ACC112 (cell line): ENCODE measurements around the gene CHST11.
"Not testable (repeated sequence)": the region's sequence is repeated elsewhere in the genome, so short reads cannot be mapped to it uniquely, and the experiment has no call there.

Source experiments
- H2AFZ ChIP-seq: fragments of 200-600 bp; sonication (generic); one replicate; pipeline ENCODE4 v1.6.0; 2017; ENCODE audit warnings: antibody characterized with exemption, low read length; ENCODE audit not compliant: unreplicated experiment
- H3K27ac ChIP-seq: fragments of 200-600 bp; sonication (generic); 2 replicates; pipeline ENCODE4 v1.5.1; 2014; ENCODE audit warnings: low read depth, mild to moderate bottlenecking, antibody characterized with exemption, low read length, moderate library complexity
- H3K27me3 ChIP-seq: fragments of 200-600 bp; sonication (generic); 2 replicates; pipeline ENCODE4 v1.6.1; 2014; ENCODE audit warnings: mild to moderate bottlenecking, antibody characterized with exemption, low read length, moderate library complexity, mixed read lengths; ENCODE audit not compliant: insufficient read depth
- H3K36me3 ChIP-seq: fragments of 200-600 bp; sonication (generic); 2 replicates; pipeline ENCODE4 v1.6.1; 2016; ENCODE audit warnings: mild to moderate bottlenecking, antibody characterized with exemption, low read length, moderate library complexity, mixed read lengths; ENCODE audit not compliant: insufficient read depth
- H3K4me1 ChIP-seq: fragments of 200-600 bp; sonication (generic); one replicate; pipeline ENCODE4 v1.6.1; 2016; ENCODE audit warnings: low read length, mixed read lengths; ENCODE audit not compliant: insufficient read depth, unreplicated experiment, control insufficient read depth
- H3K4me3 ChIP-seq: fragments of 200-600 bp; sonication (generic); 2 replicates; pipeline ENCODE4 v1.5.1; 2014; ENCODE audit warnings: mild to moderate bottlenecking, low read depth, low read length
- H3K79me2 ChIP-seq: fragments of 200-600 bp; sonication (generic); one replicate; pipeline ENCODE4 v1.6.0; 2016; ENCODE audit warnings: low read length; ENCODE audit not compliant: control insufficient read depth, unreplicated experiment, insufficient read depth

The CHST11 gene

GRCh38 chr12:104544836-104545235 is 88.1 kb downstream of the CHST11 start:
- H3K4me3 ChIP-seq, result no peak overlapping the region
- H3K36me3 ChIP-seq, result no peaks in the 10 kb centered on the region
- H3K4me1 ChIP-seq, result peaks cover 8% of the 10 kb centered on the region
- H3K79me2 ChIP-seq, result peaks cover 2% of the 10 kb centered on the region
- no peak overlapping the region for H3K27ac ChIP-seq
- H3K27me3 ChIP-seq, result no peaks in the 10 kb centered on the region
- H2AFZ ChIP-seq, result no peak overlapping the region

DNA sequence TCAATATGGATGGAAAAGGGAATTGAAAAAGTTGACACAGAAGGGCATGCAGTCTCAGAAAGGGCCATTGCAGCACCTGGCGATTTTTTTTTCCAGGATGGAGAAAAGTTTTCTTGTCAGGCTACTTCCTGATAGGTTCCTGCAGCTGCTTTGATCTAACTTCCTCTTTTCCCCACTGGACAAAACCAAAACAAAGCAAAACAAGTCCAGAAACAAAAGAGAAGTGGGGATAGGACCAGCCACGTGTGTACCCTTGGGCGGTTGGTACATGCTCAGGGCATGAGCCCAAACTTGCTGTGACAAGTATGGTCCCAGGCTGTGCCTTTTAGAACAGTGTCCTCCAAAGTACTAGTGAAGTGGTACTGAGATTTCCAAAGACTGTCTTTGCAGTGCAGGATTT is 89.8 kb downstream of the CHST11 start:
- Histone ChIP-seq H3K27me3 (no peaks in the 10 kb centered on the region), H2AFZ (no peak overlapping the region), H3K27ac (no peak overlapping the region), H3K79me2 (no peaks in the 10 kb centered on the region), H3K4me3 (no peak overlapping the region), H3K36me3 (no peaks in the 10 kb centered on the region), H3K4me1 (peaks cover 5% of the 10 kb centered on the region)

- no peak overlapping the region for H3K4me3 ChIP-seq
- no peaks in the 10 kb centered on the region for H3K79me2 ChIP-seq
- no peaks in the 10 kb centered on the region for H3K27me3 ChIP-seq
- peaks cover 5% of the 10 kb centered on the region for H3K4me1 ChIP-seq
- H3K27ac ChIP-seq, result no peak overlapping the region
- H2AFZ ChIP-seq, result no peak overlapping the region
- no peaks in the 10 kb centered on the region for H3K36me3 ChIP-seq
Observed at GRCh38 chr12:104547235-104547634, 90.5 kb downstream of the CHST11 start.

DNA sequence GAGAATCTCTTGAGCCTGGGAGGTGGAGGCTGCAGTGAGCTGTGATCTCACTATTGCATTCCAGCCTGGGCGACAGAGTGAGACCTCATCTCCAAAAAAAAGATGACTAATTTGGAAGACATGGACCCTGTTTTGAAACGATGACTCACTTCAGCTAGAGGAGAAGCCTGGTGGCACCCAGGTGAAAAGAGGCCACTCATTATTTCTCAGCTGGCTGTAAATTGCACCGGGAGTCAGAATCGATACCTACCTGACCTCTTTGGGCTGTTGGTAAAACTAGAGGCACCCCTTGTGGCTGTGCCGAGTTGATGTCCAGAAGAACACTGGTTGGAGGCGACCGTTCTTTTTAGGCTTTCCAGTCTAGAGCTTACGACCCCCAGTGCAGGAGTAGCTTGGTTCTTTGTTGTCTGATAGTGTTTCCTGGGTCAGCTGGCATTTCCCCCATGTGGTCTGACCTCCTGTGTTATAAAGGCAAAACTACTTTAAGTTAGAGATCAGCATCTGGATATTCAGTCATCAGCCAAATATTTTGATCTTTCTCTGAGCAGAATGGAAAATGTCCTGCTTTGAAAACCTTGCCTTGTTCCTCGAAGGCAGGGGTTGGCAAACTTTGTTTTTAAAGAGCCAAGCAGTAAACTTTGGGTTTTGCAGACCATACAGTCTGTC is 93.2 kb downstream of the CHST11 start:
- no peak overlapping the region for H2AFZ ChIP-seq
- peaks cover 5% of the 10 kb centered on the region for H3K4me1 ChIP-seq
- no peak overlapping the region for H3K27ac ChIP-seq
- no peaks in the 10 kb centered on the region for H3K36me3 ChIP-seq
- H3K4me3 ChIP-seq, result no peak overlapping the region
- H3K79me2 ChIP-seq, result no peaks in the 10 kb centered on the region
- no peaks in the 10 kb centered on the region for H3K27me3 ChIP-seq

DNA sequence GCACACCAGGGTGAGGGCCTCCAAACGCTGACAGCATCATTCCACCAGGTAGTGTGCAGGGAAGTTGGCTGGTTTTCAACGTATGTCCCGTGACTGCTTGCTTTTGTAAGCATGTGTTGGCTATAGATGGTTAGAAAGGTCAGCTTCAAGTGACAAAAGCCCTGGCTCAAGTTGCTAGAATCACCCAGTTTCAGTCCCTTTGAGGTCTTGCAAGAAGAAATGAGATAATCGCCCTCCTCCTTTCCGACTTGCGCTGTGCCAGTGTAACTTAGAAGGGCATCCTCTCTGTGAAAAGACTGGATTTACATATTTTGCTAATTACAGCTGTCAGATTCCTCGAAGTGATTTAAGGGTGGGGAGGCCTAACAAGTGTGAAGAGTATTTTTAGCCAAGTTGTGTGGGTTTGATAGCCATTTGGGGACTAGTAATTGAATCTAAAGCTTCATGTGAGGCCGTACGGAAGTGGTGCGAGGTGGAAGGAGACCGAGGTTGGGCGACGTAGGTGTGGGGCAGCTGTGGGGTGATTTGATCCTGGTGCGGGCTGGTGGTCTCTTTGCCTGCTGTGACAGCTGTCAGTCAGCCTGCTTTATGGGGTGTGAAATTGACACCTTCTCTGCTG is 94.7 kb downstream of the CHST11 start:
- no peaks in the 10 kb centered on the region for H3K36me3 ChIP-seq
- H3K79me2 ChIP-seq, result no peaks in the 10 kb centered on the region
- H2AFZ ChIP-seq, result no peak overlapping the region
- no peak overlapping the region for H3K4me3 ChIP-seq
- peaks cover 5% of the 10 kb centered on the region for H3K4me1 ChIP-seq
- H3K27ac ChIP-seq, result no peak overlapping the region
- no peaks in the 10 kb centered on the region for H3K27me3 ChIP-seq

GRCh38 chr12:104553421-104553820 is 96.7 kb downstream of the CHST11 start:
- Histone ChIP-seq H3K79me2 (no peaks in the 10 kb centered on the region), H3K36me3 (no peaks in the 10 kb centered on the region), H3K27me3 (no peaks in the 10 kb centered on the region), H3K4me3 (no peak overlapping the region), H2AFZ (no peak overlapping the region), H3K4me1 (peaks cover 5% of the 10 kb centered on the region), H3K27ac (no peak overlapping the region)

GRCh38 chr12:104555648-104556047 is 98.9 kb downstream of the CHST11 start:
- no peak overlapping the region for H3K27ac ChIP-seq
- no peaks in the 10 kb centered on the region for H3K4me1 ChIP-seq
- H2AFZ ChIP-seq, result no peak overlapping the region
- no peaks in the 10 kb centered on the region for H3K79me2 ChIP-seq
- no peaks in the 10 kb centered on the region for H3K27me3 ChIP-seq
- no peaks in the 10 kb centered on the region for H3K36me3 ChIP-seq
- H3K4me3 ChIP-seq, result no peak overlapping the region

GRCh38 chr12:104557488-104558195 is 100.9 kb downstream of the CHST11 start:
- Histone ChIP-seq H3K4me1 (no peaks in the 10 kb centered on the region), H3K27me3 (no peaks in the 10 kb centered on the region), H3K36me3 (no peaks in the 10 kb centered on the region), H2AFZ (no peak overlapping the region), H3K4me3 (no peak overlapping the region), H3K27ac (no peak overlapping the region), H3K79me2 (no peaks in the 10 kb centered on the region)

DNA sequence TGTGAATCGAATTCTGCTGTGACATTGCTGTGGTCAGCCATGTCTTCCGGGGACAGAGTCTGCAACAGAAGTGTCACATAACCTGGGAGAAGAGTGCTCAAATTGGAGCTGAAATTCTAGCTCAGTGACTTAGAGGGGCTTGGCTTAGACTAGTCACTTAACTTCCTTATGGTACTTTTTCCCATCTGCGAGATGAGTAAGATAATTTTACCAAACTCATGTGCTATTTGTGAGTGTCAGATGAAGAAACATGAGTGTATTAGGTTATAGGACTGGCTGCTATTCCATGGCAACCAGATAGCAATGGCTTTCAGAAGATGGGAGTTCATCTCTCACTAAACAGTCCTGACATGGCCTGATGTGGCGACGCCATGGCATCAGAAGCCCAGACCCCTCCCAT is 104.1 kb downstream of the CHST11 start:
- no peaks in the 10 kb centered on the region for H3K79me2 ChIP-seq
- no peak overlapping the region for H2AFZ ChIP-seq
- H3K27ac ChIP-seq, result no peak overlapping the region
- no peaks in the 10 kb centered on the region for H3K27me3 ChIP-seq
- no peak overlapping the region for H3K4me3 ChIP-seq
- H3K36me3 ChIP-seq, result no peaks in the 10 kb centered on the region; the same call in 1 of the 2 replicates
- H3K4me1 ChIP-seq, result no peaks in the 10 kb centered on the region

- Histone ChIP-seq H3K27ac (no peak overlapping the region), H3K4me1 (no peaks in the 10 kb centered on the region), H3K27me3 (no peaks in the 10 kb centered on the region), H3K79me2 (no peaks in the 10 kb centered on the region), H2AFZ (no peak overlapping the region), H3K36me3 (no peaks in the 10 kb centered on the region; the same call in 1 of the 2 replicates), H3K4me3 (no peak overlapping the region)
Observed at GRCh38 chr12:104562763-104563162, 106.0 kb downstream of the CHST11 start.

- not testable (repeated sequence) for H2AFZ ChIP-seq, H3K4me3 ChIP-seq, H3K79me2 ChIP-seq, H3K27ac ChIP-seq, H3K4me1 ChIP-seq, H3K36me3 ChIP-seq, H3K27me3 ChIP-seq
Observed at GRCh38 chr12:104564662-104565061, 107.9 kb downstream of the CHST11 start.
